HG02610 (cell line): ENCODE results near the gene CDC42BPA.
"Not testable (repeated sequence)": the region's sequence is repeated elsewhere in the genome, so short reads cannot be mapped to it uniquely, and the experiment has no call there.

Source experiments
- ATAC-seq: cut with Tn5 transposase; IDR thresholded peaks from one replicate; pipeline ENCODE4 v1.9.1; 2021; ENCODE audit warnings: mild to moderate bottlenecking, moderate library complexity; ENCODE audit not compliant: unreplicated experiment

Gene CDC42BPA

DNA sequence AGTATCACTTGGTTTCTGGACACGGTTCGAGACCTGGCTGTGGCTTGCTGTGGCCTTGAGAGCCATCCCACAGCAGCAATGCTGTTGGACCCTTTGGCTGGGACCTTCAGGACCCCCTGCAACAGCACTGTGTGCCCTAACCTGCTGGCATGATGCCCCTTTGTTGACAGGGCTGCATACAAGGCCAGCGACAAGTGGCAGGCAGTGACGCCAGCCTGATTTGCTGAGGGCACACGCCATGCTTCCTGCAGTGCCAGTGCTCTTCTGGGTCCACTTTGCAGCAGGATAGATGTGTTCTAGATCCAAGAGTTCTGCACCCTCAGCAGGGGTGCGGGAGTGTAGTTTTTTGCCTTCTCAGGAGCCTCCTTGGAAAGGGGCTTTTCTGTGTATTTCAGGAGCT, 345.4 kb downstream of the CDC42BPA start:
- ATAC-seq = no peak

DNA sequence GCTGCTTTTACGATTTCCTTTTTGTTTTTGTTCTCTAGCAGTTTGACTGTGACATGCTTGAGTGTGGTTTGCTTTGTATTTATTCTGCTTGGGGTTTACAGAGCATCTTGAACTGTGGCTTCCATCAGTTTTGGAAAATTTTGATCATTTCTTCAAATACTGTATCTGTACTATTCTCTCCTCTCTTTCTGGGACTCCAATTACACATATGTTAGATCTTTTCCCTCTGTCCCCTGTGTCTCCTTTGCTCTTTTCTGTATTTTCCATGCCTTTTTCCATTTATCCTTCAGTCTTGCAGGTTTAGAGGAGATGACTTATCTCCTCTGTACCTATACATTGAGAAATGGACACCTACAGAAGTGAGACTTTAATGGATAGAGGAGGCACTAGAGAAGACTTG, 346.5 kb downstream of the CDC42BPA start:
- ATAC-seq = no peak

DNA sequence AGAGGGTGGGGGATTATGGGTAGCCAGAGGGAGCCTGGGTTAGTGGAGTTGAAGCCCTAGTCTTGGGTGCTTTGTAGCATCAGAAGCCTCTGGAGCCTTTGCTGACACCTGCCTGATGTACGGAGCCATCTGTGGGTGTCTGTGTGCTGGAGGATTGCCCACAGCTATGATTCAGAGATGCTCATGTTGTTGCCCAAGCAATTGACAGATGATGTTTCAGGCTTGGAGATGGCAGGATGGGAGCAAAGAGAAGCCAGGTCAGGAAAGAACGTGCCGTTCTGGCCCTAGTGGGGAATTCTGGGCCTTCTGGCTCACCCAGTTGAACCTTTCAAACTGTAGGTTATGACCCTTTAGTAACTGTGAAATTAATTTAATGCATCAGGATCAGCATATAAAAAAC, 350.6 kb downstream of the CDC42BPA start:
- ATAC-seq = no peak

DNA sequence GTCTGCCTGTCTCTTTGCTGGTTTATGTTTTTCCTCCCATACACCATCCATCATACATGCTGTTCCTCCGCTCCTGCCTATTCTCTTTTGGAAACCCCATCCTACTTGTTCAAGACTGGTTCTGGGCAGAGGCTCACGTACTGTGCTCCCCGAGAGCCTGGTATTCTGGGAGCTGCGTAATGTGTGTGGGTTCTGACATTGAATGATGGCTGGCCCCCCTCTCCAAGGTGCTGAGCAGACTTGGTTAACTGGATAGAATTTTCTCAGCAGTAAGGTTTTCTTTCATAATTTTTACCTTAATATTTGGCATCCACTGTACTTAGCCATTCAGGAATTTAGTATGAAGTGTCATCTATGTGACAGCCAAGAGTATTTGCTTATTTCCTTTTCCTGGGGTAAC, 351.6 kb downstream of the CDC42BPA start:
- ATAC-seq = no peak

DNA sequence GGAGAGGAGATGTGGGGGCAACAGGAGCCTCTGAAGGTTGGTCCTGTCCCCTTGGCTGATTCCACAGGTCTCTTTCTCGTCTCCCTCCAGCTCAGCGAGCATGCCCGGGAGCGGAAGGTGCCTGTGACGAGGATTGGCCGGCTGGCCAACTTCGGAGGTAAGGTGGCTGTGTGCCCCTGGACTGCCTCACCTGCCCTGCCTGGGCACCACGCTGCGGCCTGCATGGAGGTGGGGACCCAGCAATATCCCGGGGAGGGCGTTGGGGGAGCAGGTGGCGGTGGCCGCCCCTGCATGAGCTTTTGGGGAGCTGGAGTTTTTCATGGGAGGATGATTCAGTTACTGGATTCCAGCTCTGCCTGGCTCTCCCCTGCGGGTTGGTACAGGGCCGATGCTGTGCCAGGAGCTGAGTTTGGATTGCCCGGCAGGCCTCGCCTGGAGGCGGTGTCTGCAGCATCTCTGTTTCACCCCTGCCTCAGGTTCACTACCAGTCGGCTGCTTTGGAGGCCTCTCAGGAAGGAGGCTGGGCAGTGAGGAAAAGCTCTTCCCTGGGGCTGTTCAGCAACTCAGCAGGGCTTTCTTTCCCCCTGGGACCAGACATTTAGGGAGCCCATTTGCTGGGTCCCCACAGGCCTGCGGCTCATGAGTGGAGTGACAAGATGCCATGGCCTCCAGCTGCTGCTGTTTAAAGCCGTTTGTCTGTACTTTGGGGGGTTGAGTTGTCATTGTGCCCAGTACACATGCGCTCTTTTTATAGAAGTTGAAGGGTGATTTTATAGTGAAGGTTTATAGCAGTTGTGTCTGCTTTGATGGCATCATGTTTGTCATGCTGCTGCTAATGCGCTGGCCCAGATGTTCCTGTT, 352.5 kb downstream of the CDC42BPA start:
- ATAC-seq = no peak

DNA sequence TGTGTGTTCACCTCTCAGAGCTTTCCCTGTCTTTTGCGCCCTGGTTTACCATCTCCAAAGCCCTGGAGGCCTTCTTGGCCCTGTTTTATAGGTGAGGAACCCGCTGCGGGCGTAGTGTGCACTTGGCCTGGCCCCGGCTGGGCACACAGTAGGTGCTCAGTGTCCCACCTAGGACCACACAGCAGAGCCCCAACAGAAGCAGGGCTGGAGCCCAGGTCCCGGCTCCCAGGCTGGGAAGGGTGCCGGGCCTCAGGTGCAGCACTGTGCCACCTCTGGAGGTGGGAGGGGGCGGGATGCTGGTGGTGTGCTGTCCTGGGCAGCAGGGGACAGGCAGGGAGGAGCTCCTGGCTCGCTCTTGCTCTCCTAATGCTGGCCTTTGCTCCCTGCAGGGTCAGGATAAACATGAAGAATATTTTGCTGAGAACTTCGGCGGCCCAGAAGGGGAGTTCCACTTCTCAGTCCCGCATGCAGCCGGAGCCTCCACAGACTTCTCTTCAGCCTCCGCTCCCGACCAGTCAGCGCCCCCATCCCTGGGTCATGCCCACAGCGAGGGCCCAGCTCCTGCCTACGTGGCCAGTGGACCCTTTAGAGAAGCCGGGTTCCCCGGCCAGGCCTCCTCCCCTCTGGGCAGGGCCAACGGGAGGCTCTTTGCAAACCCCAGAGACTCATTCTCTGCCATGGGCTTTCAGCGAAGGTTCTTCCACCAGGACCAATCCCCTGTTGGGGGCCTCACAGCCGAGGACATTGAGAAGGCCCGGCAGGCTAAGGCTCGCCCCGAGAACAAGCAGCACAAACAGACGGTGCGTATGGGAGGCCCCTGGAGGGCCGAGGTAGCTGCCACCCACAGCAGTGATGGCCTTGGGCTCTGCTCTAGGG, 353.4 kb downstream of the CDC42BPA start:
- no peak for ATAC-seq

DNA sequence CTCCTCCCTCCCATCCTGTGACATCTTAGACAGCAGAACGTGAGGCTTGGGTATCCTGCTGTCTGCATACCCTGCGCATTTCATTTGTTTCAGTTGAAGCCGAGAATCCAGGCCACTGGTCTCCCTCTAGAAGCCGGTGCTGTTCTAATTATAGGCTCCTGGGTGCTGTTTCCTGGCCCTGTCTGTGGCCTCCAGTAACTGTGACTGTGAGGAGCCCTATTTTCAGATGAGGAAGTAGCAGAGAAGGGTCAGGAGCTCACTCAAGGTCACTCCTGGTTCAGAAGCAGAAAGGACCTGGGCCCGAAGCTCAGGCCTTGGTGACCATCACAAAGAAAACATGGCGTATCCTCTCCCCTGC, 354.2 kb downstream of the CDC42BPA start:
- no peak for ATAC-seq

DNA sequence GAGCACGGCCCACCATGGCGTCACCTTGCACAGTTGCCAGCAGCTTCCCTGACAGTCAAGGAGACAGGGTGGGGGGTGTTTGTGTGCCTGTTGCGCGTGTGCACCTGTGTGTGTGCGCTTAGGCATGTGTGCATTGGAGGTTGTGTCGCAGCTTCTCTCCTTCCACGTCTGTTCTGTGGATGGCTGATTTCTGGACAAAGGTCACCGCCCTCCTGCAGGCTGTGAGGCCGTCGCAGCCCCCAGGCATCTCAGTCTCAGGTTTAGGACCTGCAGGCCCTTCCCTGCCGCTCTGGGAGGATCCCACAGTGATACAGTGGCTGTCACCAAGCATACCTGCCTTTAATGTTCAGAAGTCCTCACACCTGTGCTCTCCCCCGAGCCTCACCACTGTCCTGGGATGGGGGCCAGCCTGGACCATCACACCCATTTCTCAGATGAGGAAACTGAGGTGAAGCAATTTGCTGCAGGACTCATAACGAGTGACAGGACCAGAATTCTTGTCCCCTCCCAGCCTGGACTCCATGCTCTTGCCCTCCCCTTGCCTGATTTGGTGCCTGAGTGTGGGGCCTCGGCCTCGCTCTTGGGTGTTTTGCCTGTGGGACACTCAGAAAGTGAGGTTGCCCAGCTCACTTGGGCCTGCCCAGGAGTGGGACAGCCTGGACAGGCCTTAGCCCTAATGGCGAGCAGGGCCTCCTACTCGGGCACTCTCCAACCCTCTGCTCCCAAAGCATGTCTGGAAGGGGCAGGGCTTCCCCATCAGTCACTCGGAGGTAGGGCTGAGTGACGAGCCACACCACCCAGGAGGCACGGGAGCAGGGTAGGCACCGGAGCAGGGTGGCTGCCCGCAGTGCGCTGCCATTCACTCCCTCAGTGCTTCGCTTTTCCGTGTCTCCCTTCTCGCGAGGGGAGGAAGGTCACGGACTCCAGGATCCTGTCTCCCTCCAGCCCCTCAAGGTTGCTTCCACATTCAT, 355.6 kb downstream of the CDC42BPA start:
- no peak for ATAC-seq

DNA sequence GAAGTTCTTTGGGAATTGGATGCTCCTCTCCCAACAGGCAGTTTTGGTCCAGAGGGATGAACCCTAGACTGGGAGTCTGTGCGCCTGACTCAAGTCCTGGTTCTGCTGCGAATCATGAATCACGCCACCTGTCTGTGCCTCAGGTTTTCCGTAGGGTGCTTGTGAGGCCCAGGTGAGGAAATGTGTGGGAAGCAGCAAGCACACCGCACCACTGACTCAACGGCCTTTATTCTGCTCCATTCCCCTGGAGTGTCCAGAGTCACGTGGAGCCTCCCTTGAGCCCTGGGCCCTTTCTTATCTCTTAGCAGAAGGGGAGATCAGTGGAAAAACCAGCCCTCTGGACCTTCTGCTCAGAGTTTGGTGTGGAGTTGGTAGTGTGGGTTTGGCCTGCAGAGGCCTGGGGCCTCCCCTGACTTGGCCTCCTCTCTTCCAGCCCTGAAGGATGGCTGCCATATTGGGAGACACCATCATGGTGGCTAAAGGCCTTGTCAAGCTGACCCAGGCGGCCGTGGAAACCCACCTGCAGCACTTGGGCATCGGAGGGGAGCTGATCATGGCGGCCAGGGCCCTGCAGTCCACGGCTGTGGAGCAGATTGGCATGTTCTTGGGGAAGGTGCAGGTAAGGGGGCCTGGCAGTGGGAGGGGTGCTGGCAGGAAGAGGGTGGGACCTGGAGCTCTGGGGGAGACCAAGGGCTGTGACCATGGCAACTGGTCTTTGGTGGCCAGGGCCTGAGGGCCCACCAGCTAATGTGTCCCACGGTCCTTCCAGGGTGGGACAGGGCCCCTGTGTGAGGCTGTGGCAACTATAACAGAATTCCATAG, 357.1 kb downstream of the CDC42BPA start:
- ATAC-seq = no peak

DNA sequence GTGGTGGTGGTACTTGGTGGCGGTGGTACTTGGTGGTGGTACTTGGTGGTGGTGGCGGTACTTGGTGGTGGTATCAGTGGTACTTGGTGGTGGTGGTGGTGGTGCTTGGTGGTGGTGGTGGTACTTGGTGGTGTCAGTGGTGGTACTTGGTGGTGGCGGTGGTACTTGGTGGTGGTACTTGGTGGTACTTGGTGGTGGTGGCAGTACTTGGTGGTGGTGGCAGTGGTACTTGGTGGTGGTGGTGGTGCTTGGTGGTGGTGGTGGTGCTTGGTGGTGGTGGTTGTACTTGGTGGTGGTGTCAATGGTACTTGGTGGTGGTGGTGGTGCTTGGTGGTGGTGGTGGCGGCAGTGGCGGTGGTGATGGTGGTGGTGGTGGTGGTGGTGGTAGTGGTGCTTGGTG, 358.0 kb downstream of the CDC42BPA start:
- no peak for ATAC-seq

DNA sequence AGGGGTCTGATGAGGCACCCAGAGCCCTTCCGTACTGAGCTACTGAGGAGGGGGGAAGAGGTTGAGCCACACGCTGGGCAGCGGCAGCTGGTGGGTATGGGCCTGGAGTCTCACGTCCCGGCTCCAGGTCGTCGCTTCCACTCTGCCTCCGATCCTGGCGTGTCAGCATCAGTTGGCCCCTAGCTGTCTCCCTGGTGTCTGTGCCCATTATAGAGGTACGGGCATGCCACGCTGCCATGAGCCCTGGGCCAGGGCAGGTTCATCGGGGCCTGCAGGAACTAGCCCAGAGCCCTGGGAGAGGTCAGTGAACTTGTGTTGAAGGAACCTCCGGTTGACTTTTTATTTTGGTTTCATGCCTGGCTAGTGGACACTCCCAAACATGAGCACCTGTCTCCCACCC, 360.0 kb downstream of the CDC42BPA start:
- ATAC-seq = no peak

DNA sequence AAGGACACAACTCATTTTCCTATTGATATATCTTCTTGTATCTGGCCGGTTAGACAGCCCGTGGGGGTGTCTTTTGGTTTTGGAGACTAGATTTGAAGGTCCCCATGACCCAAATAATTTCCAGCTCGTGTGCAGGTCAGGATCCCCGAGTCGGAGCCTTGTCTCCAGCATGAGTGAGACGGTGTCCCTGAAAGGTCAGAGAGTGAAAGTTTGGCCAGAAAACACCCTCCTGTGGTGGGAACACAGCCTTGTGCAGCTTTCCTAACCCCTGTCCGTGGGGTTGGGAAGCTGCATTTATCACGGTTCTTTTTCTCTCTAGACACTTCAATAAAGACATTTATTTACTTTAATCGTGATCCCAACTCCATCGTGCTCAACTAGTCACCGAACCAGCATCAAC, 360.6 kb downstream of the CDC42BPA start:
- ATAC-seq = no peak

DNA sequence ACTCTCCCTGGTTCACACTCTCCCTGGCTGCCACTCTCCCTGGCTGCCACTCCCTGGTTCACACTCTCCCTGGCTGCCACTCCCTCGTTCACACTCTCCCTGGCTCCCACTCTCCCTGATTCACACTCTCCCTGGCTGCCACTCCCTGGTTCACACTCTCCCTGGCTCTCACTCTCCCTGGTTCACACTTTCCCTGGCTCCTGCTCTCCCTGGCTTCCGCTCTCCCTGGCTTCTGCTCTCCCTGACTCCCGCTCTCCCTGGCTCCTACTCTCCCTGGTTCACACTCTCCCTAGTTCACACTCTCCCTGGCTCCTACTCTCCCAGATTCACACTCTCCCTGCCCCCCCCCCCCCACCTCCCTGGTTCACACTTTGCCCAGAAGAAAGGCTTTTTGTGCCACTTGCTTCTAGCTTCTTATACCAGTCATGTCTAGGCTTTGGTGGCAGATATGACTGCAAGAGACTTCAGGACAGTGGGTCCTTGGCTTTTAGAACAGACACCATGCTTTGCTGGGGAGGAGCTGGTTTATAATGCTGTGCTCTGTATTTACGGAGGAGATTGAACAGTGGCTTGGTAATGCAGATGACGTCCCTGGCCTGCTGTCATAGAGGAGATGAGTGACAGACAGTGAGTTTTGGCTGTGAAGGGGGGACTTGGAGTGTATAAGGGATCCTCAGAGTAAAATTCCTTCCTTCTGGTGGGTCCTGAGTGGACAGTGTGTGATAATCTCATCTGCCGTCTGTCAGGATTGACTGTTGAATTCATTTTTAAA, 361.2 kb downstream of the CDC42BPA start:
- ATAC-seq = no peak

DNA sequence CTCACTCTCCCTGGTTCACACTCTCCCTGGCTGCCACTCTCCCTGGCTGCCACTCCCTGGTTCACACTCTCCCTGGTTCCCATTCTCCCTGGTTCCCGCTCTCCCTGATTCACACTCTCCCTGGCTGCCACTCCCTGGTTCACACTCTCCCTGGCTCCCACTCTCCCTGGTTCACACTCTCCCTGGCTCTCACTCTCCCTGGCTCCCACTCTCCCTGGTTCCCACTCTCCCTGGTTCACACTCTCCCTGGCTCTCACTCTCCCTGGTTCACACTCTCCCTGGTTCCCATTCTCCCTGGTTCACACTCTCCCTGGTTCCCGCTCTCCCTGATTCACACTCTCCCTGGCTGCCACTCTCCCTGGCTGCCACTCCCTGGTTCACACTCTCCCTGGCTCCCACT, 362.4 kb downstream of the CDC42BPA start:
- ATAC-seq = not testable (repeated sequence)

DNA sequence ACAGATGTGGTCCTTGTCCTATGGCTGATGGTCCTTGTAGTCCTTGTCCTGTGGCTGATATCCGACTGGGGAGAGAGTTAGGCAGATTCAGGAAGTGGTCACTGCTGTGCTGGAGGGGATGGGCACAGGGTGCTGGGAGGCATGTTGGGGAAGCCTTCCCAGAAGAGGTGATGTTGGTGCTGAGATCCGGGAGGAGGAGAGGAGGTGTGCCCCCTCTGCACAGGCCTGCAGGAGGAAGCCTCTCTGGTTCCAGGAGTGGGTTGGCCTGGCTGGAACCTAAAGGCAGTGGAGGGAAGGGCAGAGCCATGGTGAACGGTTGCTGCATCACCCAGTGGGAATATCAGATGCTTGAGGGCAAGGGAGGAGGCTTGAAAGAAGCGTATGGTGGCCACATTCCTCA, 363.5 kb downstream of the CDC42BPA start:
- ATAC-seq = no peak

DNA sequence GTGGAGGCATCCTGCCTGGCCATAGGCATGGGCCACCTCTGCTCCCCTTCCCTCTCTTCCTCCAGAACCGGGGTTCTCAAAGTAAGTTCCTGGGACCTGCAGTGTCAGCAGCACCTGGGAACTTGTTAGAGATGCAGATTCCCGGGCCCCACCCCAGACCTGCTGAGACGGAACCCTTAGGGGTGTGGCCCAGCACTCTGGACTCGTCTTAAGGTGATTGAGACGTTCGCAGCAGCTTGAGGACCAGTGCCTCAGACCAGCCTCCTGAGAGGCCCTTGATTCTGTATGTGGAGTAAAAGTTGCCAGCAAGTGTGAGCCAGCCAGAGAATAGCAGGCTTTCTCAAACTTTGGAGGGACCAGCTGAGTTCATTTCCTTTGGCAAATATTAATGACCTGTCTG, 364.0 kb downstream of the CDC42BPA start:
- ATAC-seq = no peak

DNA sequence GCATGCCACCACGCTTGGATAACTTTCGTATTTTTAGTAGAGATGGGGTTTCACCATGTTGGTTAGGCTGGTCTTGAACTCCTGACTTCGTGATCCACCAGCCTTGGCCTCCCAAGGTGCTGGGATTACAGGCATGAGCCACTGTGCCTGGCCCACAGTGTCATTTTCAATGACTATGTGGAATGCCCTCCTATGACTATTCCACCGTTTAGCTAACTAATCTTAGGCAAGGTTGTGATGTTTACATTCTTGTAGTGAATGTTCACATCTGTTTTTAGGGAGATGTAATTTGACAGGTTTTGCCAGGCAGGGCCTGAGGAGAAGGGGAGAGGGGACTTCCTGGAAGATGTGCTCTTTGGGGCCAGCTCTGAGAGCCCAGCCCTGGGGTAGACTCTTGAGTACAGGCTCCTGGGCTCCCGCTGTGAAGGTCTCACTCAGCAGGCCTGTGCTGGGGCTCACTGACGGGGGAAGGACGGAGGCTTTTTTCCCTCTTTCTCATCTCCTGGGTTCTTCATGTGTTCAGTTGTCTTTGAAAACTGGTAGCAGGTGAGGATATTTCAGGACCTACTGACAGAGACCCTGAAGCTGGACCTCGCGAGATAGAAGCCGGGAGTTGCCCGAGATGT, 365.0 kb downstream of the CDC42BPA start:
- ATAC-seq = no peak

DNA sequence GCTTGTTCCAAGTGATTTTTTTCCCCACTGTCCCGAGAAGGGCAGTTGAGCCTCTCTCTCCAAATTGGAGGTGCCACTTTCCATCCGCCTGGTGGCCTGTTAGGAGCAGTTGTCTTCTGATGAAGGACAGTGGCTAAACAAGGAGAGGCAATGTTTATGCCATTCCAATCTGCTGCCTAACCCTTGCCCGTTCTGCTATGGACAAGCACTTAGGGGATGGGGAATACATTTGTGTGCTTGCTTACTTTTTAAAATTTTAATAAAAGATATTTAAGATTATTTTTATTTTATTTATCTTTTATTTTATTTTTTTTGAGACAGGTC, 366.2 kb downstream of the CDC42BPA start:
- ATAC-seq = no peak
